ENCODE results near the gene PCSK2. TPM values are rescaled to one million over a fixed set of nuclear protein-coding genes. Genes with fewer than 3 reads are reported as not detected.

The PCSK2 gene
- total and polyA plus RNA-seq, 2 experiments from 2014 or later: 1.3 to 3.8 TPM

DNA sequence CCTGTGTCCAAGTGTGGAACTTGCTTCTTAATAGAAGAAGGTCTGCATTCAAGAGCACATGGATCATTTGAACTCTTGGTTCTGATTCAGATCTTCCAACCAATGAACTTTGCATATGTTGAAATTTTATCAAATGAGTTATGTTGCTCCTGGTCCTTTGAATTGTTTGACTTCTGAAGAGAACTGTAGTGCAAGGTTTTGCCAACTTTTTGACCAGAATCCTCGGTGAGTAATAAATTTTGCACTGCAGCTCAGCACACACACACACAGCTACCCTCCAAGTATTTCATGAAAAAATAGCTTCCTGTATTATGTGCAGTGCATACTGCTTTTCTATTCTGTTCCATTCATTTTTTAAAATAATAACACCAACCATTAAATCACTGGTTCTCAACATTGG is 236.9 kb downstream of the PCSK2 start:
- WGBS (ENCODE audit: low lambda C conversion rate, missing lambda C conversion rate): 72% methylated on average over 1 of the region's 1 CpG
- Histone ChIP-seq H3K4me1 (ENCODE audit: insufficient read depth) (no peaks in the 10 kb centered on the region), H2AFZ (no peak overlapping the region), H3K27ac (no peak overlapping the region), H3K4me3 (no peak overlapping the region), H3K9me3 (ENCODE audit: low read depth) (no peaks in the 10 kb centered on the region), H3K27me3 (no peaks in the 10 kb centered on the region), H3K36me3 (replicated peaks; ENCODE audit: insufficient read depth, low read depth) (no peaks in the 10 kb centered on the region), H3K4me2 (no peak overlapping the region), H3K79me2 (no peaks in the 10 kb centered on the region), H3K9me2 (replicated peaks; ENCODE audit: insufficient read depth) (no peaks in the 10 kb centered on the region), H4K20me1 (ENCODE audit: insufficient read depth, poor library complexity, severe bottlenecking) (no peaks in the 10 kb centered on the region)
- no peak for TF ChIP-seq EZH2phosphoT487 (IDR thresholded peaks at IDR 0.05; ENCODE audit: low read depth, severe bottlenecking, unreplicated experiment)
- TF ChIP-seq, protein P1, sequence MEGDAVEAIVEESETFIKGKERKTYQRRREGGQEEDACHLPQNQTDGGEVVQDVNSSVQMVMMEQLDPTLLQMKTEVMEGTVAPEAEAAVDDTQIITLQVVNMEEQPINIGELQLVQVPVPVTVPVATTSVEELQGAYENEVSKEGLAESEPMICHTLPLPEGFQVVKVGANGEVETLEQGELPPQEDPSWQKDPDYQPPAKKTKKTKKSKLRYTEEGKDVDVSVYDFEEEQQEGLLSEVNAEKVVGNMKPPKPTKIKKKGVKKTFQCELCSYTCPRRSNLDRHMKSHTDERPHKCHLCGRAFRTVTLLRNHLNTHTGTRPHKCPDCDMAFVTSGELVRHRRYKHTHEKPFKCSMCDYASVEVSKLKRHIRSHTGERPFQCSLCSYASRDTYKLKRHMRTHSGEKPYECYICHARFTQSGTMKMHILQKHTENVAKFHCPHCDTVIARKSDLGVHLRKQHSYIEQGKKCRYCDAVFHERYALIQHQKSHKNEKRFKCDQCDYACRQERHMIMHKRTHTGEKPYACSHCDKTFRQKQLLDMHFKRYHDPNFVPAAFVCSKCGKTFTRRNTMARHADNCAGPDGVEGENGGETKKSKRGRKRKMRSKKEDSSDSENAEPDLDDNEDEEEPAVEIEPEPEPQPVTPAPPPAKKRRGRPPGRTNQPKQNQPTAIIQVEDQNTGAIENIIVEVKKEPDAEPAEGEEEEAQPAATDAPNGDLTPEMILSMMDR (IDR thresholded peaks at IDR 0.05; ENCODE audit: poor library complexity): no peak
- DNase-seq (ENCODE audit: low spot score): no peak

DNA sequence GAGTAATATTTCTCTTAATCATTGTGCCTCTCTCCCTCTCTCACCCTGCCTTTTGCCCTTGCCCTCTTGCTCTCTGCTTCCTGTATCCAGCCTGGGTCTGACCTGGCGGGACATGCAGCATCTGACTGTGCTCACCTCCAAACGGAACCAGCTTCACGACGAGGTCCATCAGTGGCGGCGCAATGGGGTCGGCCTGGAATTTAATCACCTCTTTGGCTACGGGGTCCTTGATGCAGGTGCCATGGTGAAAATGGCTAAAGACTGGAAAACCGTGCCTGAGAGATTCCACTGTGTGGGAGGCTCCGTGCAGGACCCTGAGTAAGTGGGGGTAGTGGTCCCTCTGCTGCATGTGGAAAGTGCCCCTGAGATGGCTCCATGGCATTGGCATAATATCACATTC is 238.4 kb downstream of the PCSK2 start:
- Histone ChIP-seq H2AFZ (no peak overlapping the region), H3K9me2 (replicated peaks; ENCODE audit: insufficient read depth) (no peaks in the 10 kb centered on the region), H3K27me3 (no peaks in the 10 kb centered on the region), H3K79me2 (no peaks in the 10 kb centered on the region), H3K36me3 (replicated peaks; ENCODE audit: insufficient read depth, low read depth) (no peaks in the 10 kb centered on the region), H3K4me1 (ENCODE audit: insufficient read depth) (no peaks in the 10 kb centered on the region), H3K27ac (no peak overlapping the region), H3K4me2 (no peak overlapping the region), H3K9me3 (ENCODE audit: low read depth) (no peaks in the 10 kb centered on the region), H4K20me1 (ENCODE audit: insufficient read depth, poor library complexity, severe bottlenecking) (no peaks in the 10 kb centered on the region), H3K4me3 (no peak overlapping the region)
- no peak for DNase-seq (ENCODE audit: low spot score)
- WGBS (ENCODE audit: low lambda C conversion rate, missing lambda C conversion rate): 96% methylated on average over 10 of the region's 10 CpGs
- TF ChIP-seq EZH2 (IDR thresholded peaks at IDR 0.05; ENCODE audit: borderline replicate concordance): no peak
- TF ChIP-seq, protein P1 (IDR thresholded peaks at IDR 0.05; ENCODE audit: poor library complexity): no peak
- TF ChIP-seq EZH2phosphoT487 (IDR thresholded peaks at IDR 0.05; ENCODE audit: low read depth, severe bottlenecking, unreplicated experiment): no peak

DNA sequence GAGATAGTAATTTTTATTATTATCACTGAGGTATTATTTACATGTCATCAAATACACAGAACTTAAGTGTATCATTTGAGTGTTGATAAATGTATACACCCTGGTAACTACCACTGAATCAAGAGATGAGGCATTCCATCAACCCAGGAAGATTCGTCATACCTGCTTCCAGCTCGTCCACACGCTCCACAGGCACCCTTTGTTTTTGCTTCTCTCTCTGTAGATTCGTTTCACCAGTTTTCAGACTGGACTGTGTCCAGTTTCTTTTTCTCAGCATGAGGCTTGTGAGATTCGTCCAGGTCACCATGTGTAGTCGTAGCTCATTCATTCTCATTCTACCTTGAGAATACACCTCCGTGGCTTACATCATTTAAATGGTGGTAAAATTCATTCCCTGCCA is 239.8 kb downstream of the PCSK2 start:
- Histone ChIP-seq H3K4me1 (ENCODE audit: insufficient read depth) (no peaks in the 10 kb centered on the region), H3K79me2 (no peaks in the 10 kb centered on the region), H3K27me3 (no peaks in the 10 kb centered on the region), H3K9me2 (replicated peaks; ENCODE audit: insufficient read depth) (no peaks in the 10 kb centered on the region), H3K9me3 (ENCODE audit: low read depth) (no peaks in the 10 kb centered on the region), H3K36me3 (replicated peaks; ENCODE audit: insufficient read depth, low read depth) (no peaks in the 10 kb centered on the region), H2AFZ (no peak overlapping the region), H3K4me3 (no peak overlapping the region), H4K20me1 (ENCODE audit: insufficient read depth, poor library complexity, severe bottlenecking) (no peaks in the 10 kb centered on the region), H3K27ac (no peak overlapping the region), H3K4me2 (no peak overlapping the region)
- no peak for DNase-seq (ENCODE audit: low spot score)
- no peak for TF ChIP-seq EZH2phosphoT487 (IDR thresholded peaks at IDR 0.05; ENCODE audit: low read depth, severe bottlenecking, unreplicated experiment)
- TF ChIP-seq, protein P1 (IDR thresholded peaks at IDR 0.05; ENCODE audit: poor library complexity): no peak
- TF ChIP-seq EZH2 (IDR thresholded peaks at IDR 0.05; ENCODE audit: borderline replicate concordance): no peak
- WGBS (ENCODE audit: low lambda C conversion rate, missing lambda C conversion rate): 87% methylated on average over 7 of the region's 7 CpGs

DNA sequence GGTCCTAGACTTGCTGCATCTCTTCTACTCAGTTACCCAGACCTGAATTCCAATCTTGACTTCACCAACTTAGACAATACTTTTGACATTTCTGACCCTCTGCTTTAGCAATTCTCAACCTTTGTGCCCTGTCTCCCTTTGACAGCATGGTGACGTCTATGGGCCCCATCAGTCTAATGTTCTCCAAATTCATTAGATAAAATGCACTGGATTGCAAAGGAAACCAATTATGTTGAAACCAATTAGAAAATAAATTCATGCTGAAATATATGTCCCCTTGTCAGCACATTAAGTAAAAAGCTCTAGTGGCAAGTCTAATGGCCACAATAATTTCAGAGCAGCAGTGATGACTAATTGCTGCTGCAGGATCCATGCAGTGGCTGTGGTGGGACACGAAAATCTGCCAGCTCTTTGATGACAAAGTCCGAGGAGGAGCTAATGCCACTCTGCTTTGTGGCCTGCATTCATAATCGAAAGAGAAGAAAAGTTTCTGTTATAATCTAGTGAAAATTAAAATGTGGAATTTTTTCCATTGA is 240.3 kb downstream of the PCSK2 start:
- Histone ChIP-seq H3K4me1 (ENCODE audit: insufficient read depth) (no peaks in the 10 kb centered on the region), H4K20me1 (ENCODE audit: insufficient read depth, poor library complexity, severe bottlenecking) (no peaks in the 10 kb centered on the region), H3K27me3 (no peaks in the 10 kb centered on the region), H3K27ac (no peak overlapping the region), H2AFZ (no peak overlapping the region), H3K9me3 (ENCODE audit: low read depth) (no peaks in the 10 kb centered on the region), H3K36me3 (replicated peaks; ENCODE audit: insufficient read depth, low read depth) (no peaks in the 10 kb centered on the region), H3K4me2 (no peak overlapping the region), H3K79me2 (no peaks in the 10 kb centered on the region), H3K4me3 (no peak overlapping the region), H3K9me2 (replicated peaks; ENCODE audit: insufficient read depth) (no peaks in the 10 kb centered on the region)
- WGBS (ENCODE audit: low lambda C conversion rate, missing lambda C conversion rate): 86% methylated on average over 4 of the region's 4 CpGs
- TF ChIP-seq EZH2phosphoT487 (IDR thresholded peaks at IDR 0.05; ENCODE audit: low read depth, severe bottlenecking, unreplicated experiment): no peak
- no peak for TF ChIP-seq EZH2 (IDR thresholded peaks at IDR 0.05; ENCODE audit: borderline replicate concordance)
- TF ChIP-seq, protein P1 (IDR thresholded peaks at IDR 0.05; ENCODE audit: poor library complexity): no peak
- DNase-seq (ENCODE audit: low spot score): no peak
